A673 (cell line): ENCODE measurements around the gene ADD3.

Experiments
- EZH2 ChIP-seq: fragments of 200-600 bp; sonication (generic); IDR thresholded peaks from 2 replicates; pipeline ENCODE4 v1.6.1; 2017; ENCODE audit warnings: borderline replicate concordance, low read depth, mild to moderate bottlenecking, mixed read lengths, antibody characterized with exemption, low read length; ENCODE audit not compliant: poor library complexity, severe bottlenecking
- TF ChIP-seq, protein P1 (sequence below): fragments of 300-800, 200-600 bp; sonication (generic); conservative IDR thresholded peaks from 2 replicates; pipeline ENCODE4 v1.5.1; 2017; ENCODE audit warnings: low read depth, mild to moderate bottlenecking, antibody characterized with exemption, low read length, moderate library complexity, mixed read lengths

DNA sequence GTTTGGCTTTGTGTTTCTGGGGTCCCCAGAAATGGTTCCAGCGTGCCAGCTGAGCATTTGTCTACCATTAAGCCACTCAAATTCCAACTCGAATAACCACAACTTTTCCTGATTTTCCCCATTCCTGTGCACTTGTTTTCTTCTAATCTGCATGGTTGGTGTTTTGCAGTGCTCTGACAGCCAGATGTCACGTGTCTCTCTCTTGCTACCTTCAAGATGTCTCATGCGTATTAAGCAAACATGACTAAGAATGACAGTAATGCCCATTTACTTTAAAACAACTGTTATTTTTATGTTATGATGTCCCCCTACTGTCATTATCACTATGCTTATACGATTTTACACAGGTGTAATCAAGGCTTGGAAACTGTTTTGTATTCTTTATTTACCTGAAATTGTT lies 164.4 kb downstream of the ADD3 start:
- TF ChIP-seq, protein P1, sequence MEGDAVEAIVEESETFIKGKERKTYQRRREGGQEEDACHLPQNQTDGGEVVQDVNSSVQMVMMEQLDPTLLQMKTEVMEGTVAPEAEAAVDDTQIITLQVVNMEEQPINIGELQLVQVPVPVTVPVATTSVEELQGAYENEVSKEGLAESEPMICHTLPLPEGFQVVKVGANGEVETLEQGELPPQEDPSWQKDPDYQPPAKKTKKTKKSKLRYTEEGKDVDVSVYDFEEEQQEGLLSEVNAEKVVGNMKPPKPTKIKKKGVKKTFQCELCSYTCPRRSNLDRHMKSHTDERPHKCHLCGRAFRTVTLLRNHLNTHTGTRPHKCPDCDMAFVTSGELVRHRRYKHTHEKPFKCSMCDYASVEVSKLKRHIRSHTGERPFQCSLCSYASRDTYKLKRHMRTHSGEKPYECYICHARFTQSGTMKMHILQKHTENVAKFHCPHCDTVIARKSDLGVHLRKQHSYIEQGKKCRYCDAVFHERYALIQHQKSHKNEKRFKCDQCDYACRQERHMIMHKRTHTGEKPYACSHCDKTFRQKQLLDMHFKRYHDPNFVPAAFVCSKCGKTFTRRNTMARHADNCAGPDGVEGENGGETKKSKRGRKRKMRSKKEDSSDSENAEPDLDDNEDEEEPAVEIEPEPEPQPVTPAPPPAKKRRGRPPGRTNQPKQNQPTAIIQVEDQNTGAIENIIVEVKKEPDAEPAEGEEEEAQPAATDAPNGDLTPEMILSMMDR = no peak
- TF ChIP-seq EZH2 = no peak
